ENCODE measurements around the gene TMEM131. TPM values are rescaled to one million over a fixed set of nuclear protein-coding genes. Genes with fewer than 3 reads are reported as not detected.
A peak's percentile ranks its signal among the peaks of the same experiment; 100 is the strongest.

The TMEM131 gene
- total RNA-seq, 2 donors from 2014 or later, result 39.0 to 43.0 TPM

GRCh38 chr2:97722227-97722626, 273.5 kb downstream of the TMEM131 start:
- 93 to 94% methylated on average over 6 of the region's 6 CpGs for WGBS, 2 experiments (ENCODE audit: insufficient coverage in 1 of 2, insufficient read length in 1 of 2)
- Histone ChIP-seq H3K27ac (ENCODE audit: low read depth, low read length) (no peak overlapping the region), H3K9me3 (ENCODE audit: control insufficient read depth, low read length) (peaks cover 4% of the 10 kb centered on the region), H3K36me3 (ENCODE audit: control insufficient read depth, insufficient read depth, low read length) (no peaks in the 10 kb centered on the region), H3K4me1 (ENCODE audit: control insufficient read depth, insufficient read depth, low read length) (no peaks in the 10 kb centered on the region), H3K9ac (ENCODE audit: extremely low read depth, low read length, poor library complexity, severe bottlenecking) (no peak overlapping the region), H3K4me3 (ENCODE audit: low read length) (no peak overlapping the region), H3K27me3 (ENCODE audit: control insufficient read depth, insufficient read depth, low read length, poor library complexity, severe bottlenecking) (no peaks in the 10 kb centered on the region)
- DNase-seq, result no peak
- Mint-ChIP-seq H3K4me1 (peaks cover 21% of the 10 kb centered on the region), H3K36me3 (ENCODE audit: low read depth) (peaks cover 4% of the 10 kb centered on the region), H3K9me3 (peaks cover 3% of the 10 kb centered on the region), H3K4me3 (no peak overlapping the region), H3K27ac (no peak overlapping the region), H3K27me3 (ENCODE audit: insufficient read depth) (no peaks in the 10 kb centered on the region)
- TF ChIP-seq CTCF (conservative IDR thresholded peaks at IDR 0.05), result no peak

- no peaks in the 10 kb centered on the region for H3K4me1 ChIP-seq (ENCODE audit: control insufficient read depth, insufficient read depth, low read length)
- no peak overlapping the region for H3K27ac ChIP-seq (ENCODE audit: low read depth, low read length)
- no peaks in the 10 kb centered on the region for H3K27me3 ChIP-seq (ENCODE audit: control insufficient read depth, insufficient read depth, low read length, poor library complexity, severe bottlenecking)
- Mint-ChIP-seq H3K27me3 (ENCODE audit: insufficient read depth) (no peaks in the 10 kb centered on the region), H3K27ac (peak overlapping the region; percentile 72), H3K4me1 (peaks cover 24% of the 10 kb centered on the region), H3K9me3 (no peaks in the 10 kb centered on the region), H3K4me3 (no peak overlapping the region), H3K36me3 (ENCODE audit: low read depth) (no peaks in the 10 kb centered on the region)
- TF ChIP-seq CTCF (conservative IDR thresholded peaks at IDR 0.05), result no peak
- no peaks in the 10 kb centered on the region for H3K9me3 ChIP-seq (ENCODE audit: control insufficient read depth, low read length)
- H3K36me3 ChIP-seq (ENCODE audit: control insufficient read depth, insufficient read depth, low read length), result no peaks in the 10 kb centered on the region
- 43 to 72% methylated on average over 1 to 2 of the region's 2 CpGs for WGBS, 2 experiments (ENCODE audit: insufficient coverage in 1 of 2, insufficient read length in 1 of 2)
- no peak for DNase-seq
- H3K9ac ChIP-seq (ENCODE audit: extremely low read depth, low read length, poor library complexity, severe bottlenecking), result no peak overlapping the region
- no peak overlapping the region for H3K4me3 ChIP-seq (ENCODE audit: low read length)
Measured at GRCh38 chr2:97720746-97721145, 275.0 kb downstream of the TMEM131 start.

GRCh38 chr2:97719362-97720155, 276.2 kb downstream of the TMEM131 start:
- H3K9me3 Mint-ChIP-seq, result no peaks in the 10 kb centered on the region
- H3K4me1 ChIP-seq (ENCODE audit: control insufficient read depth, insufficient read depth, low read length), result peaks cover 6% of the 10 kb centered on the region
- no peaks in the 10 kb centered on the region for H3K36me3 ChIP-seq (ENCODE audit: control insufficient read depth, insufficient read depth, low read length)
- no peaks in the 10 kb centered on the region for H3K27me3 ChIP-seq (ENCODE audit: control insufficient read depth, insufficient read depth, low read length, poor library complexity, severe bottlenecking)
- H3K4me3 Mint-ChIP-seq, result no peak overlapping the region
- no peak overlapping the region for H3K27ac ChIP-seq (ENCODE audit: low read depth, low read length)
- H3K4me1 Mint-ChIP-seq, result peaks cover 34% of the 10 kb centered on the region
- H3K36me3 Mint-ChIP-seq (ENCODE audit: low read depth), result no peaks in the 10 kb centered on the region
- no peak overlapping the region for H3K9ac ChIP-seq (ENCODE audit: extremely low read depth, low read length, poor library complexity, severe bottlenecking)
- no peak overlapping the region for H3K27ac Mint-ChIP-seq
- no peaks in the 10 kb centered on the region for H3K27me3 Mint-ChIP-seq (ENCODE audit: insufficient read depth)
- no peak for TF ChIP-seq CTCF (conservative IDR thresholded peaks at IDR 0.05)
- WGBS, 2 experiments (ENCODE audit: insufficient coverage in 1 of 2, insufficient read length in 1 of 2), result 95 to 98% methylated on average over 12 to 16 of the region's 16 CpGs
- no peaks in the 10 kb centered on the region for H3K9me3 ChIP-seq (ENCODE audit: control insufficient read depth, low read length)
- DNase-seq, result no peak
- H3K4me3 ChIP-seq (ENCODE audit: low read length), result no peak overlapping the region

All from endodermal cell (in vitro differentiated cells).